Heart right ventricle (tissue), 16 donors: ENCODE measurements around the gene SLC16A10. TPM values are rescaled to one million over a fixed set of nuclear protein-coding genes. Genes with fewer than 3 reads are reported as not detected.

Source experiments
- ATAC-seq, 8 donors: fragments of 200-7000 bp; cut with Tn5 transposase; one replicate each; pipeline ENCODE4 v1.9.1; 2020; ENCODE audit warnings: mild to moderate bottlenecking in 8 of 8, moderate library complexity in 8 of 8, moderate number of reproducible peaks in 1 of 8
- DNase-seq, 2 donors: peaks; one replicate each; pipeline ENCODE4 v3.0.0-alpha.2; 2020
- H3K27ac ChIP-seq, 10 donors: fragments of 200-600 bp; sonication (generic) in 2 of 10; one replicate each; pipeline versions ENCODE4 v1.5.0 to v1.8.0; 2020 to 2022; ENCODE audit warnings: mild to moderate bottlenecking in 3 of 10
- H3K27me3 ChIP-seq, 7 donors: fragments of 200-600 bp; one replicate each; pipeline ENCODE4 v1.8.0; 2021 to 2022; ENCODE audit warnings: mild to moderate bottlenecking in 2 of 7
- H3K36me3 ChIP-seq, 9 donors: fragments of 200-600 bp; sonication (generic) in 1 of 9; one replicate each; pipeline versions ENCODE4 v1.5.0 to v1.8.0; 2020 to 2022; ENCODE audit warnings: mild to moderate bottlenecking in 2 of 9
- H3K4me1 ChIP-seq, 9 donors: fragments of 200-600 bp; sonication (generic) in 1 of 9; one replicate each; pipeline versions ENCODE4 v1.5.0 to v1.8.0; 2020 to 2022; ENCODE audit warnings: mild to moderate bottlenecking in 4 of 9
- H3K4me3 ChIP-seq, 10 donors: fragments of 200-600 bp; sonication (generic) in 2 of 10; one replicate each; pipeline versions ENCODE4 v1.5.0 to v1.8.0; 2020 to 2022; ENCODE audit warnings: mild to moderate bottlenecking in 7 of 10, moderate library complexity in 2 of 10
- H3K9me3 ChIP-seq, 11 donors: fragments of 200-600 bp in 10 of 11; sonication (generic) in 2 of 11; one replicate each; pipeline versions ENCODE4 v1.5.0 to v1.8.0; 2013 to 2022; ENCODE audit warnings: mild to moderate bottlenecking in 2 of 11, control low read depth in 1 of 11, moderate library complexity in 1 of 11
- WGBS, 2 donors: extraction: QIAGEN DNeasy Blood & Tissue Kit; methylation state at CpG; one replicate each; pipeline ENCODE4 v1.1.7; 2013; ENCODE audit warnings: inconsistent platforms in 1 of 2; 5-methylcytosine and 5-hydroxymethylcytosine counted together
- intact Hi-C, 10 donors: fragments of 100-400 bp; cut with DNase I; formaldehyde crosslinking; loops; one replicate each; pipeline versions ENCODE4 v1.11.1 to v1.14.2; 2022
- polyA plus RNA-seq, 2 donors: library from polyadenylated mRNA; stranded (reverse); fragments of 200-250 nt; gene quantifications; one replicate each; pipeline ENCODE4 v1.2.3, GENCODE V29; 2013
- total RNA-seq, 10 donors: library from RNA; stranded (reverse); fragmentation: NEBNext Ultra II Directional in 3 of 10; extraction: Animal tissue kit (Norgen Biotek cat#: 25700) in 3 of 10; gene quantifications; one replicate each; pipeline versions ENCODE4 v1.2.1 to v1.2.4, GENCODE V29; 2021 to 2023
- TF ChIP-seq, protein P1 (sequence below), 9 donors: fragments of 200-600 bp; sonication (generic) in 2 of 9; IDR thresholded peaks; one replicate each; pipeline versions ENCODE4 v1.5.0 to v1.8.0; 2021 to 2022; ENCODE audit warnings: antibody characterized with exemption in 9 of 9, mild to moderate bottlenecking in 5 of 9, moderate library complexity in 1 of 9
- donor health status: Arrhythmogenic right ventricular cardiomyopathy.
- donor health status: ischemic (EF 13 %, LVEDD 7.1; RV severe dilation, severe dysfunction).
- donor health status: healthy with polysubstance abuse.
- donor health status: DM: no; HTN: yes; CAD: no.
- donor health status: DM: no; HTN: no; CAD: no.
- donor health status: ischemic (EF 25% LVEDD 6.9; RV normal size, moderate dysfunction).
- donor health status: ischemic (EF 25% LVEDD 5.7; RV mildly dilated, moderate dysfunction).
- donor health status: healthy.
- donor health status: DM: yes; HTN: yes; CAD: no.
- donor health status: Ischemic cardiomyopathy.
- donor health status: ischemic (EF 35%, LVEDD 5.7; RV mildly dilated, moderate dysfunction).
- donor health status: nonischemic (EF 11% LVEDD 7.7; RV severe dilation, severe dysfunction).
- donor health status: DM: yes; HTN: yes; CAD: no.
- donor health status: PGD.
- donor health status: ischemic (EF 29% LVEDD 5.4; RV normal size, mild dysfunction).
- donor health status: nonischemic (EF 23%, LVEDD 6.1; RV moderate dilation, normal function).

The SLC16A10 gene
- total and polyA plus RNA-seq, 12 donors = 1.4 to 8.1 (median 5.7) TPM

DNA sequence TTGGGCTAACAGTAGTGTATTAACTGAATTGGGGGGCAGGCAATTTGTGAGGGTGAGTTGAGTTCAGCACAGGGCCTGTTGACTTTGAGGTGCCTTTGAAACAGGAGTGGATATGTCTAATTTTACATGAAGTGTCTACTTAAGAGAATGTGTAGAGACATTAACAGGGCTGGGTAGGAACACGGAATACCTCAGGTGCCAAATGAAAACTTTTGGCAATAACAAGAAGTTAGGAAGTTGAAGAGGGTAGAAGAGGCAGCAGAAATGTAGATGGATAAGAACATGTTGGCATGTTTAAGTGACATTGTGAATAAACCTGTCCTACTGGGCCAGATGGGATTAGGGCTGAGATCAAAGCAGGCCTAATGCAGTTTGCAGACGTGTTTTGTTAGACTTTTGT is 117.0 kb downstream of the SLC16A10 start:
- H3K4me1 ChIP-seq = peaks cover 0 to 28% (median 4%) of the 10 kb centered on the region in 9 donors
- H3K27ac ChIP-seq = no peak overlapping the region
- DNase-seq (no peak), ATAC-seq (peak in 4 of 8 donors; percentile 18 to 72 (median 46))
- TF ChIP-seq, protein P1, sequence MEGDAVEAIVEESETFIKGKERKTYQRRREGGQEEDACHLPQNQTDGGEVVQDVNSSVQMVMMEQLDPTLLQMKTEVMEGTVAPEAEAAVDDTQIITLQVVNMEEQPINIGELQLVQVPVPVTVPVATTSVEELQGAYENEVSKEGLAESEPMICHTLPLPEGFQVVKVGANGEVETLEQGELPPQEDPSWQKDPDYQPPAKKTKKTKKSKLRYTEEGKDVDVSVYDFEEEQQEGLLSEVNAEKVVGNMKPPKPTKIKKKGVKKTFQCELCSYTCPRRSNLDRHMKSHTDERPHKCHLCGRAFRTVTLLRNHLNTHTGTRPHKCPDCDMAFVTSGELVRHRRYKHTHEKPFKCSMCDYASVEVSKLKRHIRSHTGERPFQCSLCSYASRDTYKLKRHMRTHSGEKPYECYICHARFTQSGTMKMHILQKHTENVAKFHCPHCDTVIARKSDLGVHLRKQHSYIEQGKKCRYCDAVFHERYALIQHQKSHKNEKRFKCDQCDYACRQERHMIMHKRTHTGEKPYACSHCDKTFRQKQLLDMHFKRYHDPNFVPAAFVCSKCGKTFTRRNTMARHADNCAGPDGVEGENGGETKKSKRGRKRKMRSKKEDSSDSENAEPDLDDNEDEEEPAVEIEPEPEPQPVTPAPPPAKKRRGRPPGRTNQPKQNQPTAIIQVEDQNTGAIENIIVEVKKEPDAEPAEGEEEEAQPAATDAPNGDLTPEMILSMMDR (IDR thresholded peaks at IDR 0.05) = no peak
- no peaks in the 10 kb centered on the region for H3K36me3 ChIP-seq
- 54 to 61% methylated on average over 2 of the region's 2 CpGs for WGBS, 2 donors
- H3K4me3 ChIP-seq = no peak overlapping the region
- no peaks in the 10 kb centered on the region for H3K27me3 ChIP-seq
- no peaks in the 10 kb centered on the region for H3K9me3 ChIP-seq
- intact Hi-C loops = loop anchor here in 1 of 10 donors (10.0 kb wide), 1 partner anchor 680 kb away; no protein-coding TSS in a partner anchor

DNA sequence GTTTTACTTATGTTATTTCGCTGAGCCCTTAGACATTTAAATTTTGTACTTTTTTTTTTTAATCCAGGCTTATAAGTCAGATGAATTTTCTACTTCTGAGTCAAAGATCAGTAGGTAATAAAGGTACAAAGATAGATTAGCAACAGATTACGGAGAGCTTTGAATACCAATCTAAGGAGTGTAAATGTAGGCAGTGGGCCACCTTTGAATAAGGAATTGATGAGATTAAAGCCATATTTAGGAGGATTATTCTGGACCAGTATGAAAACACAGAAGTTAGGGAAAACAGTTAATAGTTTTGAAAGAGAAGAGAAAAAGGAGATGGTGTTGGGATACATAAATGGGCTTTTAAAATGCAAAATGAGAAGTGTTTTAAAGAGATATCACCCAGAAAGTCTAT is 117.6 kb downstream of the SLC16A10 start:
- H3K27ac ChIP-seq = no peak overlapping the region
- DNase-seq = no peak

DNA sequence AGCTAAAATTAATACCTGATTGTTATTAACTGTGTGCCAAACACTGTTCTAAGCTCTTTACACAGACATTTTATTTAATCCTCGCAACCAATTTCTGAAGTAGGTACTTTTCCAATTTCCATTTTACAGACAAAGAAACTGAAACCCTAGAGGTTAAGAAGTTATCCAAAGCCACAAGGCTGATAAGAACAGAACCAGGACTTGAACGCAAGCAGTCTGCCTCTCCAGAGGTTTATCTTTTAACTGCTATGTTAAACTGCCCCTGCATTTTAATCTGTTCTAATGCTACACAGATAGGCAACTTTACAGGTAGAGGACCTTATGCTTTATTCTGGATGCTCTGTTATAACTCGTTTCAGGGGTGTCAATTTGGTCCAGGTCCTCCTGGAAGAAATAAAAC is 118.2 kb downstream of the SLC16A10 start:
- WGBS, 2 donors = 54 to 55% methylated on average over 3 of the region's 3 CpGs
- DNase-seq (no peak), ATAC-seq (no peak)
- Histone ChIP-seq H3K27me3 (no peaks in the 10 kb centered on the region), H3K9me3 (no peaks in the 10 kb centered on the region), H3K4me1 (peaks cover 0 to 26% (median 3%) of the 10 kb centered on the region in 9 donors), H3K4me3 (no peak overlapping the region), H3K36me3 (no peaks in the 10 kb centered on the region), H3K27ac (no peak overlapping the region)
- TF ChIP-seq, protein P1 (IDR thresholded peaks at IDR 0.05) = no peak
- intact Hi-C loops = loop anchor here in 4 of 10 donors (5.0 to 10.0 kb wide), 3 partner anchors 148 to 681 kb away; no protein-coding TSS in a partner anchor

More for the DNA sequence above, 117.6 kb downstream of the SLC16A10 start:
- Histone ChIP-seq H3K9me3 (no peaks in the 10 kb centered on the region), H3K27me3 (no peaks in the 10 kb centered on the region), H3K36me3 (no peaks in the 10 kb centered on the region), H3K4me1 (peaks cover 0 to 28% (median 4%) of the 10 kb centered on the region in 9 donors), H3K4me3 (no peak overlapping the region)
- 93 to 94% methylated on average over 2 of the region's 2 CpGs for WGBS, 2 donors
- intact Hi-C loops = loop anchor here in 4 of 10 donors (5.0 to 10.0 kb wide), 3 partner anchors 148 to 680 kb away; no protein-coding TSS in a partner anchor
- no peak for ATAC-seq
- TF ChIP-seq, protein P1 (IDR thresholded peaks at IDR 0.05) = no peak

DNA sequence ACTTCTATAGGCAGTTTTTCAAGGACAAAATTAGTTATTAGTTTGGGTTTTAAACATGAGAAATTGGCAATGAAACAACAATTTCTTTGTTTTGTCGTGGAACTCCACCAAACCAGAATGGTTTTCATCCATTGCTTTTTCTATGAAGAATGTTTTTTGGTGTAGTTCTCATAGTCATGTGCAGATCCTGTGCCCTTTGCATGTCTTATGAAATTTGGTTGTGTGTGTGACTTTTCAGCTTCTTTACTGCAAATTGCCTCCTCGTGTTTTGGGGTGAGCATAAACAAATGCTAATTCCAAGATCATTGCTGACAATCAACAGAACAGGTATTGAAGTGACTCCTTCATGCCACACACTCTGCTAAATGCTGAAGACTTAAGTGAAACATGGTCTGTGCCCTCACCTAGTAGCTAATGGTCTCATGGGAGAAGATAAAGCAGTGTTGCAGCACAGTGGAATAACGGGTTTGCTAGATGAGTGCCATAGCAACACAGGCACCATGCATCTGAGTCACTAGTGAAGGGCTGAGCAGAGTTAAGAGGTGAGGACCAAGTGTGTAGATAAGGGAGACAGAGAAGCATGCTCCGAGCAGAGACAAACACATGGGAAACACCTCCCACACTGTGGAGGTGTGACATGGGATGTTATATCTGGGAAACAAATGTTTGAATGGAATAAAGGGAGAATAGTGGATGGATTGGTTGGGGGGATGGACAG is 120.0 kb downstream of the SLC16A10 start:
- Histone ChIP-seq H3K36me3 (no peaks in the 10 kb centered on the region), H3K27me3 (no peaks in the 10 kb centered on the region), H3K27ac (no peak overlapping the region), H3K4me3 (no peak overlapping the region), H3K4me1 (peaks cover 0 to 18% (median 3%) of the 10 kb centered on the region in 9 donors), H3K9me3 (no peaks in the 10 kb centered on the region)
- TF ChIP-seq, protein P1 (IDR thresholded peaks at IDR 0.05) = no peak
- ATAC-seq = peak in 2 of 8 donors; percentile 46 to 78
- 48 to 55% methylated on average over 4 of the region's 4 CpGs for WGBS, 2 donors
- intact Hi-C loops = loop anchor here in 4 of 10 donors (5.0 to 10.0 kb wide), 3 partner anchors 150 to 682 kb away; no protein-coding TSS in a partner anchor
- no peak for DNase-seq
